GM18511 (cell line): ENCODE results near the gene MUC22.
"Not testable (repeated sequence)": the region's sequence is repeated elsewhere in the genome, so short reads cannot be mapped to it uniquely, and the experiment has no call there.

ENCODE experiments used
- ATAC-seq: cut with Tn5 transposase; IDR thresholded peaks from one replicate; pipeline ENCODE4 v1.9.1; 2021; ENCODE audit warnings: mild to moderate bottlenecking, moderate library complexity; ENCODE audit not compliant: unreplicated experiment

MUC22 gene

DNA sequence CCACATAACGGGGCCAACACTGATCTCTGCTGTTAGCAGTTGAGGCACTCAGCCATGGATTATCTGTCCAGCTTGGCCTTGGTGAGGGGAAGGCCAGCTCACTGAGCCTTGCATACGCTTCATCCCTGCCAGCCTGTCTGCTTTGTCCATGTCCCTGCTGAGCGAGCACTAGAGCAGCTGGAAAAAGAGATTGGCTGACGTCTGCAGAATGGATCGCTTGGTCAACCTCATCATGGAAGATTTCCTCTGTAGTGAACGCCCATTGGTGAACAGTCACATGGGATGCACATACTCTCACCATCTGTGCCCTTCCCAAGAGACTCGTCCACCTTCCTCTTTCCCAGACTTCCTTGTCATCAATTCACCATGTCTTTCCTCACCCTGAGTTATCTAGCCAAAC is 26.9 kb downstream of the MUC22 start:
- ATAC-seq, result no peak

DNA sequence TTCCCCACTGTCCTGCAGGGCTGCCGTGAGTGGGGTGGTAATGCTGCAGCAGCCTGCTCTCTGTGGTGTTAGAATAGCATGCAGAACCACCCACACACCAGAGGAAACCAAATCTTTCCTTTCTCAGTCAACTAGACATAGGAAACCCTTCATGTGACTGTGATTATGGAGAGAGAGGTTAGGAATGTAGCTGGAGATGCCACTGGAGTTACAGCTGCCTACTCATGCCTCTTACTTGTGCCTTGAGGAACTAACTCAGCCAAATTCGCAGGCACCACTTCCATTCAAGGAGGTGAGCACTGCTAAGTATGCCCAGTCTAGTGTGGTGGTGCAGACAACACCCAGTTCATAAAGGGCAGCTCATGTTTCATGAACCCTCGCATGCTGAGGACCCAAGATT is 27.4 kb downstream of the MUC22 start:
- ATAC-seq, result no peak

DNA sequence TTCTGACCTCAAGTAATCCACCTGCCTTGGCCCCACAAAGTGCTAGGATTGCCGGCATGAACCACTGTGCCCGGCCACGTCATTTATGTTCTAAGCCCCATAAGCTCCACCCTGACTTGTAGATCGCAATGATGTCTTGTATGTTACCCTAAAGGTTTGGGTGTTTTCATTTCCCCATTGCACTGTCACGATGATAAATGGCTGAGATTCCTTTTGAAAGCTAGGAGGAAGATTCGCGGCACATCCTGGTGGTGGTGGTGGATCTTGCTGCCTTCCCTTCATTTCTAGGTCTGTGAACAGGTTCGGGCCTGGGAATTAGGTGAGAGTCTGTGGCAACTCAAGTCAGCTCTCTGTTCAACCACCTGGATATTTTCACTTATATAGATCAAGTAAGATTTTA is 28.3 kb downstream of the MUC22 start:
- no peak for ATAC-seq

DNA sequence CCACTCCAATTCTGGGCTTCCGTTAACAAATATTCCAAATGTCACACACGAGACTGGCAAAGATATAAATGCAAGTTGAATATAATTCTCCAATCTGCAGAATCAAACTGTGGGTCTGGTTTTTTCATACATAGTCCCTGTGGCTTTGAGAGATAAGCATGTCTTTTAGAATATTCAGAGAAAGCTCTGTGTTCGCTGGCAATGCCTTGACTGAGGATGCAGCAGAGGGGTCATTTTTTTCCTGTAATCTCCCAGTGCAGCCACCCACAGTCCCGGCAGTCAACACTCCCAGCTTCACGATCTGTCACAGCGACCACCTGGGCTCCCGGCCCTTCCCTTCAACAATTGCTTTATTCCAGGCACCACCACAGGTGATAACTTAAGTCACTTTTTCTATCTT is 30.5 kb downstream of the MUC22 start:
- ATAC-seq, result no peak

DNA sequence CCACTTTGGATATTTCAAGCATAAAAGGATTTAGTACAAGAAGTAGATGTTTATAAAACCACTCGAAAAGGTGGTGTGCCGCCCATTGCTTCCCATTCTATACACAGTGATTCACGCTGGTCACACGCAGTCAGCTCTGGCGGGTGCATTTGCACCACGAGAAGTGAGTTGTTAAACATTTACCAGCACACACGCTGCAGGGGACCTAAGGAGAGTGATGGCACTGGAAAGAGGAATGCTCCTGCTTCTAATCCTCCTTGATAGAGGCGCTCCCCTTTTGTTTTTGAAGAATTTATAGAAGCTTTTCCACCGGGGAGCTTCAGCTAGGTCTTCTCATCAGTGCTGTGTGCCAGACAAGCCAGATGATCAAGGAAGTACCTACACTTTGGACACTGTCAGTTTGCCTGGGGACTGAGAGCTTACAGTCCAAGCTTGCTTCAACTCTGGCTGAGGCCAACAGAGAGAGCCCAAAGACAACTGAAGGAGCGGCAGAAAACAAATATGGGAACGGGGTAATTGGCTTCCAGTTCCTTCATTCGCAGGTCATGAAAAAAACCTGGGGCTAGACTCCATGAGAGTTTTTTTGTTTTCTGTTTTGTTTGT is 31.2 kb downstream of the MUC22 start:
- no peak for ATAC-seq

DNA sequence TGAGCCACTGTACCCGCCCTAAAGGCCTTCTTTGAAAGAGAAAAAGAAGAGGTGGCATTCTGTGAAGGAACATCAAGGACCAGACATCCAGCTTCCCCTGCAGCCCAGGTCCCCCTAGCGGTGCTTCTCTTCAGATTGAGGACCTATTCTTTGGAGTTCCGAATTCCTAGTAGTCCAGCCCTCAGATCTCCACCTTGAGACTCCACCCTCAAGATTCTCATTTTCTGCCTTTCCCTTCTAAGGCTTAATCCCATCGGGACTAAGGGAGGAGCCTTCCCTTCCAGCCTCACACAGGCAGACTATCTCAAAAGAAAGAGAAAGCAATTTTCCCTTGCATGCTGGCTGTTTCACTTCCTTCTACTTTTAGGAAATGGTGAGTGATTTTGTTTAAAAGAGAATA is 32.5 kb downstream of the MUC22 start:
- ATAC-seq, result no peak

DNA sequence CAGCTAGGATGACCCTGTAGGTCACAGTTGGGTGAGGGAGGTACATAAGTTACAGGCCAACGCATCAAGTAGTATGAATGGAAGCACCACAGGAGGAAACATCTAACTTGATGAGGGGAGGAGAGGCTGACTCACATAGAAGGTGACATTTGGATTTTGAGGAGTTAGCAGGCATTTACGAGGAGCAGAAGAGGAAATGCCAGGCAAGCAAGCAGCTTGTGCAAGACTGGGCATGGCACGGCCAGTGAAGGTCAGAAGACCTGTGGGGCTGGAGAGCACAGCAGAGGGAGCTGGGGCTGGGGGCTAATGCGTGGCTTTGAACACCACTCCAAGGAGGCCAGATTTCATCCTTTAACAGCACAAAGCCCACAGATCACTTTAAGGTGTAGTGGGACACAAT is 37.8 kb downstream of the MUC22 start:
- ATAC-seq, result no peak

DNA sequence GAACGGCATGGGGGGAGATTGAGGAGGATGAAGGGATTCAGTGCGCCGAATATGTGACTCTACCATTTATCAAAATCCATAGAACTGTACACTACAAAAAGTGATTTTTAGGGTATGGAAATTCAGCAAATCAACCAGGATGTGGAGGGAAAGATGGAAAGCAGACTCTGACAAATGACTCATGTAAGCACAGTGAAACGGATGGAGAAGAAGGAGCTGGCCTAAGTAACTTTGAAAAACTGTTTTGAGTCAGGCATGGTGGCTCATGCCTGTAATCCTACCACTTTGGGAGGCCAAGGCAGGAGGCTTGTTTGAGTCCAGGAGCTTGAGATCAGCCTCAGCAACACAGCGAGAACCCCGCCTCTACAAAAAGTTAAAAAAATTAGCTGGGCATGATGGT is 39.2 kb downstream of the MUC22 start:
- ATAC-seq, result no peak

DNA sequence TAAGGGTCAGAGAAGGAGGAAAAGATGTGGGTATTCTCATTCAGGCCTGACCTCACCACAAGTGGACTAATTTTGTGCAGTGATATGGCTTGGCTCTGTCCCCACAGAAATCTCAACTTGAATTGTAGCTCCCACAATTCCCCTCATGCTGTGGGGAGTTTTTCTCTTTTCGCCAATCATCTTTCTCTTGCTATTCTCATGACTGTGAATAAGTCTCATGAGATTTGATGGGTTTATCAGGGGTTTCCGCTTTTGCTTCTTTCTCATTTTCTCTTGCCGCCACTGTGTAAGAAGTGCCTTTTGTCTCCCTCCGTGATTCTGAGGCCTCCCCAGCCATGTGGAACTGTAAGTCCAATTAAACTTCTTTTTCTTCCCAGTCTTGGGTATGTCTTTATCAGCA is 42.9 kb downstream of the MUC22 start:
- not testable (repeated sequence) for ATAC-seq

DNA sequence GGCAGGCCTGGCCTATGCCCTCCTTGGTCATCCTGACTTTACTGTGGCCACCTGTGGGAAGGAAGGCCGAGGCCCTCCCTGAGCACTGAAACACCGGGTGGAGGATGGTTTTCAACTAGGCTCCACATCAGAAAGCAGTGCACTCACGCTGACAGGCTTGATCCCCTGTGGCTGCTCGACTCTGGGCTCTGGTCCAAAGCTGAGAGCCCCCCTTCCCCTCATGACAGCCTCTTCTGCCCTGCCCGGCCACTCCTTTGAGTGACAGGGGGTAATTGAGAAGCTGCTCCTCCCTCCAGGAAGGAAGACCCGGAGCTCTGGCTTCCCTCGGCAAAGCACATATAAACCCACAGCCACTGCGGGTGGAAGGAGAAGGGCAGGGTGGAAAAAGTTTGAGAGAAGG is 43.6 kb downstream of the MUC22 start:
- ATAC-seq, result no peak

DNA sequence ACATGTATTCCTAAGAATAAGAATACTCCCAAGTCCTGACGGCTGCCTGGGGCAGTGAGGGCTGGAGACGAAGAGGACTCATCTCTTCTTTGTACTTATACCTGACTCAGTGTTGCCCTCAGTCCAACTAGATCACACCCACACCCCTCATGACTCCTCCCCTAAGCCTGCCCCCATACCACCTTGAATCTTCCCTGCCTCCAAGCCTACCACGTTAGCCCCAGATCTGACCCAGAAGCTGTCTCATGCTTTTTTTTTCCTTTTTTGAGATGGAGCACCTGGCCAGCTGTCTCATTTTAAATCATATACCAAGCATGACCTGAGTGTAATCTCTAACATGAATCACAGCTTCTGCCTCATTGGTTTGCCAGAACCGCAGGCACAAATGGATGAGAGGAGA is 45.2 kb downstream of the MUC22 start:
- no peak for ATAC-seq

DNA sequence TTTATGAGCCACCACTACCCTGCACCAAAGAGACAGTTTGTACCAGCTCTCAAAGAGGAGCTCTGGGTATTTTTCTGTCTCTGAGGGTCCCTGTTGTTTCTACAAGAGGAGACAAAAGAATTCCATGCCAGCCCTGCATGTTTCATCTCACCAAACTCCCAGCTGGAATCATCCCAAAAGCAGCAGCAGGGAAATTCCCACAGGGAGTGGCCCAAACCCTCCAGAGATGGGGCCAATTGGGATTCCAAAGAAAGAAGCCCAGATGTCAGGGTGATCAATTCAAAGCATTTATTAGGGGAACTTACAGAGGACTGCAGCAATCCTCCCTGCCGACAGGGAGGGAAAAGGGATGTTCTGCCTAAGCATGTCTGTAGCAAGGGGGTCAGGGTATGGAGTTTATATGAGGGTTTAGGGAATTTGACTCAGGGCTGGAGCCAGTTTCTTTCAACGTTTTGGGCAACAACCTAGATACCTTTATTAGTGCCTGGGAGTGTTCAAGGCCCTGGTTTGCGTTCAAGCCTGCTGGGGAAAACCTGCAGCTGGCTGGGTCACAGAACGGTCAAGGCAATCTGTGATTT is 47.2 kb downstream of the MUC22 start:
- no peak for ATAC-seq

DNA sequence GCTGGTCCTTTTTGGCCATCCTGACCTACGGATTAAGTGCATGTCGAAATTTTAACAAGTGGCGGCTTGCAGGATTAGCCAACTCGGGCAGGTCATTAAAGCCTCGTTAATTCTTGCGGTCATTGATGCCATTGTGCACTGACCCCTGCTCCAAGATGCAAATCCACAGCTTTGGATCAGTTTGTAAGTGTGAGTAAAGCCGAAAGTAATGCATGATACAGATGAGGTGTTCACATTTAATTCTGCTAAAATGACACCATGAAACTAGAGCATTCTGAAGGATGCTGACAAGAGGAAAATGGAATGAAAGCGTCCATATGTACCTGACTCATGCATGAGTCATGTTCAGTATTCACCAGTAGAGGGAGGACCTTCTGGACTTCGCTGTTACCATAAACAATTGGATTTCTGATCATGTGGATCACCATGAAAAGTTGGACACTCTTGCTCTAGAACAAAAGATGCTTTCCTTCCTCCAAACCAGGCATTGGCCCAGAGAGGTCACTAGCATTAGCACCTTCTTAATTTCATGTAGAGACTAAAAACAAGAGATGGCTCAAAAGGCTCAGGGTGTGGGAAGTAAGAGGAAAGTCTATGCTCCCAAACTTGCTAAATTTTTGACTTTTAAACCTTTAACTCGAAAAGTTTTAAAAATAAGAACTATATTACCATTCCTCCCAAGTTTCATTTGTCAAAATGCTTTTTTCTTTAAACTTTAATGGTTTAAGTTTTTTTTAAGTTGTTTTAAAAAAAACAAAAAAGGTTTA is 48.0 kb downstream of the MUC22 start:
- no peak for ATAC-seq

DNA sequence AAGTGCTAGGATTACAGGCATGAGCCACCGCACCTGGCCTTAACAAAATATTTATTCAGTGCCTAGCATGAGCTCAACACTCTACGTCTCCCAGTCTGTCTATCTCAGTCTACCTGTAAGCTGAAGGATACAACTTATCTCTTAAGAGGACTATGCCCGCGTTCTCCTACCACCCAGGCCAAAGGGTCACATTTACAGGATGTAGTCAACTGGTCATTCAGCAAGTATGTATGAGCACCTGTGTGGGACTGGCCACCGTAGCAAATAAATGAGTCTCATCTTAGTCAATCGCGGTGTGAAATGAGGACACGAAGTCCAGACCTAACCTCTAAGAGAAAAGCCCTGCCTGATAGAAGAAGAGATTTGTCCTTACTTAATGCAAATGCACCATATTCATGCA is 49.9 kb downstream of the MUC22 start:
- no peak for ATAC-seq

DNA sequence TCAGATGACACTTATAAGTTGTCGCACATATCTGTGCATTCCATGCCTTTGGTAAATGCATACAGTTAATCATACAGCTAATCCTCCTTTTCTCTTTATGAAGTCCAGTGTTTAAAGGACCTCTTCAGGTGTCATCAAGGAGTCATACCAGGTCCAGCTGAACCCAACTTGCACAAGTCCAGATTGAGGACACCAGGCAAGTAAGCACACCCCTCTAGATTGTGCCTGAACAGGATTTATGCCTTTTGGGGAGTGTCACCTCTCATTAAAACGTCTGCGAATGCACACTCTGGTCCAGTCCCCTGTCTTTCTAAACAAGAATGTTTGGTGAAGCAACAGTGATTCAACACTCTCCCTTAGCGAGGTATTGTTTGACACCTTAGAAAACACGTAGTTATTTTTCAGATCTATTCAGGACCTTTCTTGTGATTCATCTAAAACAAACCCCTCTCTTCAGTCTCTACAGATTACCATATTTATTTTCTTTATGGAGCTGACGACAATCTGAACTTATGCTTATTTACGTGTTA is 53.7 kb downstream of the MUC22 start:
- no peak for ATAC-seq

DNA sequence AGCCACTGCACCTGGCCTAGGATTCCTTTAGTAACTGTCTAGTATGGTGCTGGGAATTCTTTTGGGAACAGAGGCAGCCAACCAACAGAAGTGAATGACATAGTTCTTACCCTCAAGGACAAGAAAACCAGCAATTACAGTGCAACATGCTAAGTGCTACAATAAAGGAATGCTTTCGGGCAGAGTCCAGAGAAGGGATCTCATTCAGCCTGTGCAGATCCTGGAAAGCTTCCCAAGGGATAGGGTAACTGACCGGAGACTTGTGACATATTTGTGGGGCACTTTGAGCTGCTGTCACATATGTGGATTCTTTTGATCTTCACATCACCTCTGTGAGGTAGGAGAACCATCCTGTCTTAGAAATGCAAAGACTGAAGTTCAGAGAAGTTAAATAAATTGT is 55.3 kb downstream of the MUC22 start:
- no peak for ATAC-seq

DNA sequence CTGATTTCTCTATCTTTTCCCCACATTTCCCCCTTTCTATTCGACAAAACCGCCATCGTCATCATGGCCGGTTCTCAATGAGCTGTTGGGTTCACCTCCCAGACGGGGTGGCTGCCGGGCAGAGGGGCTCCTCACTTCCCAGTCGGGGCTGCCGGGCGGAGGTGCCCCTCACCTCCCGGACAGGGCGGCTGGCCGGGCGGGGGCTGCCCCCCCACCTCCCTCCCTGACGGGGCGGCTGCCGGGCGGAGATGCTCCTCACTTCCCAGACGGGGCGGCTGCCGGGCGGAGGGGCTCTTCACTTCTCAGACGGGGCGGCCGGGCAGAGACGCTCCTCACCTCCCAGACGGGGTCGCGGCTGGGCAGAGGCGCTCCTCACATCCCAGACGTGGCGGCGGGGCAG is 56.8 kb downstream of the MUC22 start:
- not testable (repeated sequence) for ATAC-seq

DNA sequence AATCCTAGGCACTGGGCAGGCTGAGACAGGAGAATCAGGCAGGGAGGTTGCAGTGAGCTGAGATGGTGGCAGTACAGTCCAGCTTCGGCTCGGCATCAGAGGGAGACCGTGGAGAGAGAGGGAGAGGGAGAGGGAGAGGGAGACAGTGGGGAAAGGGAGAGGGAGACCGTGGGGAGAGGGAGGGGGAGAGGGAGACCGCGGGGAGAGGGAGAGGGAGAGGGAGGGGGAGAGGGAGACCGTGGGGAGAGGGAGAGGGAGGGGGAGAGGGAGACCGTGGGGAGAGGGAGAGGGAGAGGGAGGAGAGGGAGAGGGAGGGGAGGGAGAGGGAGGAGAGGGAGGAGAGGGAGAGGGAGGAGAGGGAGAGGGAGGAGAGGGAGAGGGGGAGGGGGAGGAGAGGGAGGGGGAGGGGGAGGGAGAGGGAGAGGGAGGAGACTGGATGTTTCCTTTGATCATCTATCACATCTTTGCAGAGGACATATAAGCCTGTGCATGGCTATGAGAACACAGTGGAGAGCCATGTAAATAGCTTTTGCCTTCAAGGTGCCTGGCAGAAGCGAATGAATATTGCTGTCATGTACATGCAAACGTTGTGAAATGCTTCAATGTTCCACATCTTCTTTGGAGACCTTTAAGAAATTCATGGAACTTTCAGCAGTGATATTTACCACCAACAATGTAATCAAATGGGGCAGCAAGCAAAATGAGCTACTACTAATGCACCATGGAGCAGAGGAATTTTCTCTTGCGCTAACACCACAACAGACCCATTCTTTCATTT is 57.8 kb downstream of the MUC22 start:
- not testable (repeated sequence) for ATAC-seq

DNA sequence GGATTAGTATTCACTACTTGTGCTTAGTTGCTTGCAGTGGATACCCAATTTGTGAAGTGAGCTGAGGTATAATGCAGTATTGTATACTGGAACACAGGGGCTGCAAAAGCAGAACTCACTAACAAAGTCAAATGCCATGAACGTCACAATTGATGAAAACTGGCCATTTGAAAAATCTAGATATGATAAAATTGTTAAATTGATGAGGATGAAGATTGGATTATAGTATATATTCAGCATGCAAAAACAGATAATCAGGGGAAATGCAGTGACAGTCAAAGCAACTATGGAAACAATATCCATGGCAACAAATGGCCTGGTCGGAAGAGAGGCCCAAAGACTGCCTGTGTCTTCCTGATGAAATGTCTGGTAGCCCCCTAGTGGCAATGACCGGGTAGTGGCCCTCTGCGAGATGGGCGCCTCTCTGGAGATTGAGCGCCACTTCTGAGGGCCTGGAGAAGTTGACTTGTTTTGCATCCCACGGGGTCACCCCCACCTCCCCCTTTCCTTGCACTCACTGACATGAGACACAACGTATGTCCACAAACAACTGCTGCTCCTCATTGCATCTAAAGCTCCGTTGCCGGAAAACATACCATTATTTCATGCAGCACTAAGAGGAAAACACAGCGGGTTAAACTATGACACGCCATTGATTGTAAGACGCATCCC is 58.5 kb downstream of the MUC22 start:
- ATAC-seq, result no peak

DNA sequence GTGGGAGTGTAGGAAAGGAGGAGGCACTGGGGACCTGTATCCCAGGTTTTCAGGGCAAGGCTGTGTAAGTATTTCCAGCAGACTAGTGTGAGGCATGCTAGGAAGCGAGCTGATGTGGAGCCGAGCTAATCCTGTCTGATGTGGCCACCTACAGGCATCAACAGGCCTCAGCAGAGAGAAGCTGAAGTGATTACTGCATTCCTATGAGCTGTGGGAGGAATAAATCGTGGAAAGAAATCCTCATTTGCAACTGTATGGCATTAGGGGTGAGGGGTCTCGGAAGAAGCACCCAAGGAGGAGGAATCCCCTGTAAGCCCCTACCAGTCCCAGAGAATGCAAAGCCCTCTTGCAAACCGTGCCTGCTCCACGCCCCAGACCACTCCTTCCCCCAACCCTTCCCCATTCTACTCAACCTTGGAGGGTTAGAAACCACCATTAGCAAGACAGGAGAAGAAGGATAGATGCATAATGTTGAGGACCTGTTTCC is 60.5 kb downstream of the MUC22 start:
- ATAC-seq, result no peak

DNA sequence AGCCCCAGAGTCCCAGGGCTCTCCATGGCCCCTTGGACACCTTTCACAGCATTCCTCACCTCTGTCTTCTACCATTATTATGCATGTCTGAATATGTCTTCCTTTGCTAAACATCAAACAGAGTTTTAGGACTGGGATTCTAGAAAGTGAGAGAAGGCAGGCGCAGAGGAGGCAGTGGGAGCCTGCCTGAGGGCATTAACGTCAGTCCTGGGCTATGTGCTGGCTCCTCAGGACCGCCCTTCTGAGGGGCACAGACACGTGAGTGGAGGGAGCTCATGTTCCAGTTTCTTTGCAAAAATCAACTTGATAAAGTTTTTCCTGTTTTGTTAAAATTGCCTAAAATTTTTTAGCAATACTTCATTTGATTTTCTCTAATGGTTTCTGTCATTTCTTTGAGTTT is 64.1 kb downstream of the MUC22 start:
- no peak for ATAC-seq
